Measurements from ENCODE around the gene XAB2.

Gene XAB2

DNA sequence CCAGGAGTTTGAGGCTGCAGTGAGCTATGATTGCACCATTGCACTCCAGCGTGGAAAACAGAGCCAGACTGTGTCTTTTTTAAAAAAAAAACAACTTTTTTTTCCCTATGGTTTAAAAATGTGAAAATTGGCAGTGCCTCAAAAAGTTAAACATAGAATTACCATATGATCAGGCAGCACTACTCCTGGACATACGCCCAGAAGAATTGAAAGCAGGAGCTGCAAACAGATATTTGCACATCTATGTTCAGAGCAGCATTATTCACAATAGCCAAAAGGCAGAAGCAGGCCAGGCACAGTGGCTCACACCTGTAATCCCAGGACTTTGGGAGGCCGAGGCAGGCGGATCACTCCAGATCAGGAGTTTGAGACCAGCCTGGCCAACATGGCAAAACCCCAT lies 35.7 kb upstream of the XAB2 start:
- peak; percentile 89 for DNase-seq (ENCODE audit: low read depth)
- no peak overlapping the region for H3K4me3 ChIP-seq (ENCODE audit: low read length)
- H3K36me3 ChIP-seq (ENCODE audit: control insufficient read depth, insufficient read depth, low read length, severe bottlenecking) = no peaks in the 10 kb centered on the region
- H3K27me3 ChIP-seq (replicated peaks; ENCODE audit: control insufficient read depth, insufficient read depth, low read length) = peaks cover 40% of the 10 kb centered on the region
- no peaks in the 10 kb centered on the region for H3K9me3 ChIP-seq (ENCODE audit: control insufficient read depth, low read length)
- no peaks in the 10 kb centered on the region for H3K4me1 ChIP-seq (ENCODE audit: control insufficient read depth, insufficient read depth, low read length)
- H3K9ac ChIP-seq (ENCODE audit: low read length) = no peak overlapping the region

DNA sequence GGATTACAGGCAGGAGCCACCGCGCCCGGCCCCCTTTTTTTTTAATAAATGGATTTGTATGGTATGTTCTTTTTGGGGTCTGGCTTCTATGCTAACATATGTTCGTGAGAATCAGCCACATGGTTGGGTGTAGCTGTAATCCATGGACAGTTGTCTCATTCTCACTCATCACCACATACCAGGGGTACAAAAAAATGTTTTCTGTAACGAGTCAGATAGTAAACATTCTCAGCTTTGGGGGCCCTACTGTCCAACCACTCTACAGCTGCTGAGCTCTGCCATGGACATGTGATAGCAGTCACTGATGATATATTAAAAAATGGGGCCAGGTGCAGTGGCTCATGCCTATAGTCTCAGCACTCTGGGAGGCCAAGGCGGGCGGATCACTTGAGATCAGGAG lies 34.4 kb upstream of the XAB2 start:
- DNase-seq (ENCODE audit: low read depth) = no peak
- H3K9me3 ChIP-seq (ENCODE audit: control insufficient read depth, low read length) = no peaks in the 10 kb centered on the region
- peaks cover 33% of the 10 kb centered on the region for H3K27me3 ChIP-seq (replicated peaks; ENCODE audit: control insufficient read depth, insufficient read depth, low read length)
- no peaks in the 10 kb centered on the region for H3K36me3 ChIP-seq (ENCODE audit: control insufficient read depth, insufficient read depth, low read length, severe bottlenecking)
- no peak overlapping the region for H3K9ac ChIP-seq (ENCODE audit: low read length)
- no peaks in the 10 kb centered on the region for H3K4me1 ChIP-seq (ENCODE audit: control insufficient read depth, insufficient read depth, low read length)
- no peak overlapping the region for H3K4me3 ChIP-seq (ENCODE audit: low read length)

DNA sequence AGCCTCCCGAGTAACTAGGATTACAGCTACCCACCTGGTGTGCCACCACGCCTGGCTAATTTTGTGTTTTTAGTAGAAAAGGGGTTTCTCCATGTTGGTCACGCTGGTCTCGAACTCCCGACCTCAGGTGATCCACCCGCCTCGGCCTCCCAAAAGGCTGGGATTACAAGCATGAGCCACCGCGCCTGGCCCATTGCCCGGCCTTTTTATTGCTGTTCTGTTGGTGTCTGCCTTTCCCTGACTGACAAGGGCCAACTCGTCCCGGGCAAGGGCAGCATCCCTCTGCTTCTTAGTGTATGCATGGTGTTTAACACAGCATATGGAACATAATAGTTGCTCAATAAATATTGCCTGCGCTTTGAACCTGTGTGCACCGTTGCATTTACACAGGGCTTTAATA lies 33.3 kb upstream of the XAB2 start:
- no peak overlapping the region for H3K9ac ChIP-seq (ENCODE audit: low read length)
- no peak for DNase-seq (ENCODE audit: low read depth)
- no peak overlapping the region for H3K4me3 ChIP-seq (ENCODE audit: low read length)
- H3K36me3 ChIP-seq (ENCODE audit: control insufficient read depth, insufficient read depth, low read length, severe bottlenecking) = no peaks in the 10 kb centered on the region
- H3K4me1 ChIP-seq (ENCODE audit: control insufficient read depth, insufficient read depth, low read length) = no peaks in the 10 kb centered on the region
- no peaks in the 10 kb centered on the region for H3K9me3 ChIP-seq (ENCODE audit: control insufficient read depth, low read length)
- H3K27me3 ChIP-seq (replicated peaks; ENCODE audit: control insufficient read depth, insufficient read depth, low read length) = peaks cover 38% of the 10 kb centered on the region

DNA sequence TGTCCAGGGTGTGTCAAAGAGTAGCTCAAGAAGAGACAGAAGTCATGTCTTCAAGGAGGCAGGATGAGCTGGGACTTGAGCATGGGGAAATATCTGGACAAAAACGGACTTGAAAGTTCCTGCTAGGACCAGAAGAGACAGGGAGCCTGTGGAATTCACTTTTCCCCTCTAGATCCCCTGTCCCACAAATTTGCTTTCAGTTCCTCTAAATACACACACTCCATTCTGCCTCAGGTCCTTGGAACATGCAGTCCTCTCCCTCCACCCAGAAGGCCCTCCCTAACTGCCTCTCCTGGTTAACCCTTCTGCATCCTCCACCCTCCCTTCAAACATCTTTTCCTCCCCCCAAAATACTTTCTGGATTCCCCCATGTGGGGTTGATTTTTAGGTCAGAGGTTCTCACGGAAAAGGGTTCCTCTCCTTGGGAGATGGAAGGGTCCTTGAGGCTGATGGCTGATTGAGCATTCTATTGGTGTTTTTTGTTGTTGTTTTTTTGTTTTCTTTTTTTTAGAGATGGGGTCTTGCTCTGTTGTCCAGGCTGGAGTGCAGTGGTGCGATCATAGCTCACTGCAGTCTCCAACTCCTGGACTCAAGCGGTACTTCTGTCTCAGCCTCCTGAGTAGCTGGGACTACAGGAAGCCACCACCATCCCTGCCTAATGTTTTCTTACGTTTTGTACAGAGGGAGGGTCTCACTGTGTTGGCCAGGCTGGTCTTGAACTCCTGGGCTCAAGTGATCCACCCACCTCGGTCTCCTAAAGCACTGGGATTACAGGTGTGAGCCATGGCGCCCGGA lies 32.6 kb upstream of the XAB2 start:
- H3K27me3 ChIP-seq (replicated peaks; ENCODE audit: control insufficient read depth, insufficient read depth, low read length) = peaks cover 37% of the 10 kb centered on the region

DNA sequence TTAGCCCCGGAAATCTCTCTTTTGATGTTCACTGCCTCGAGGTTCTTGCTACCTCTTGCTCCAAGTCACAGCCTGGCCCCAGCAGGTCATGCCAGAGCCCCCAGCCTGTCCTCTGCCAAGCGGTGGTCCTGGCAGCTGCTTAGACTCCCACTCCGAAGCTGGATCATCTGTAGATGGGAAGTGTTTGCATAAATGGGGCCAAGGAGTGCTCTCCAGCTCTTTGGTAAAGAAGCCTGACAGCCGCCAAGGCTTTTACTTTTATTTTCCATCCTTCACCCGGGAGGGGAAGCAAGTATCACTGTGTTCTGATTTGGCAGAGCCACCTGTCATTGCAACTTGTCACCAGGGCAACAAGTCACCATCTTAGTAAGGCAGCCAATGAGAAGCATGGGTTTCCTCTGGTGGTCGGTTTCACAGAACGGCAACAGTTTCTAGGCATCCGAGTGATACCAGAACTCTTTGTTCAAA lies 28.9 kb upstream of the XAB2 start:
- Histone ChIP-seq H3K4me3 (ENCODE audit: low read length) (no peak overlapping the region), H3K9me3 (ENCODE audit: control insufficient read depth, low read length) (no peaks in the 10 kb centered on the region), H3K9ac (ENCODE audit: low read length) (no peak overlapping the region), H3K27me3 (replicated peaks; ENCODE audit: control insufficient read depth, insufficient read depth, low read length) (peaks cover 24% of the 10 kb centered on the region), H3K4me1 (ENCODE audit: control insufficient read depth, insufficient read depth, low read length) (peaks cover 4% of the 10 kb centered on the region), H3K36me3 (ENCODE audit: control insufficient read depth, insufficient read depth, low read length, severe bottlenecking) (no peaks in the 10 kb centered on the region)
- DNase-seq (ENCODE audit: low read depth) = no peak

More for the DNA sequence above, 32.6 kb upstream of the XAB2 start:
- peaks cover 4% of the 10 kb centered on the region for H3K4me1 ChIP-seq (ENCODE audit: control insufficient read depth, insufficient read depth, low read length)
- no peaks in the 10 kb centered on the region for H3K9me3 ChIP-seq (ENCODE audit: control insufficient read depth, low read length)
- H3K36me3 ChIP-seq (ENCODE audit: control insufficient read depth, insufficient read depth, low read length, severe bottlenecking) = no peaks in the 10 kb centered on the region
- no peak overlapping the region for H3K9ac ChIP-seq (ENCODE audit: low read length)
- no peak overlapping the region for H3K4me3 ChIP-seq (ENCODE audit: low read length)
- no peak for DNase-seq (ENCODE audit: low read depth)

DNA sequence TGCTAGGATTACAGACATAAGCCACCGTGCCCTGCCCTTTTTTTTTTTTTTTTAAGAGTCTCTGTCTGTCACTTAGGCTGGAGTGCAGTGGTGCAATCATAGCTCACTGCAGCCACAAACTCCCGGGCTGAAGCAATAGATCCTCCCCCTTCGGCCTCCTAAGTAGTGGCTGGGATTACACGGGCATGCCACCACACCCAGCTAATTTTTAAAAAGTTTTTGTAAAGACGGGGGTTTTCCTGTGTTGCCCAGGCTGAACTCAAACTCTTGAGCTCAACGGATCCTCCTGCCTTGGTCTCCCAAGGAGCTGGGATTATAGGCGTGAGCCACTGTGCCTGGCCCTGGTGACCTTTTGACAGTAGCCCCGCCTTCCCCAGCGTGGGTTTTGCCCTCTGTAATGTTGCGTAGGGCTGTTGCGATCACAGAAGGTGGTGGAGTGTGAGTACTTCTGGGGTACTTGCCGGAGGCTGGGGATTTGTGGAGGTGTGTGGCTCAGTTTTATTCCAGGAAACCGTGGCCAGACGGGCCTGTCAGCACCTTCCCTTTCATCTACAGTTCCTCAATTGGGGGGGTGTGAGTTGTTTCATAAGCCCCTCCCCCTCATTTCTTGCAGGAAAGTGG lies 27.9 kb upstream of the XAB2 start:
- Histone ChIP-seq H3K4me3 (ENCODE audit: low read length) (no peak overlapping the region), H3K36me3 (ENCODE audit: control insufficient read depth, insufficient read depth, low read length, severe bottlenecking) (no peaks in the 10 kb centered on the region), H3K9me3 (ENCODE audit: control insufficient read depth, low read length) (no peaks in the 10 kb centered on the region), H3K4me1 (ENCODE audit: control insufficient read depth, insufficient read depth, low read length) (peaks cover 6% of the 10 kb centered on the region), H3K27me3 (replicated peaks; ENCODE audit: control insufficient read depth, insufficient read depth, low read length) (peaks cover 20% of the 10 kb centered on the region), H3K9ac (ENCODE audit: low read length) (no peak overlapping the region)
- peak; percentile 50 for DNase-seq (ENCODE audit: low read depth)

DNA sequence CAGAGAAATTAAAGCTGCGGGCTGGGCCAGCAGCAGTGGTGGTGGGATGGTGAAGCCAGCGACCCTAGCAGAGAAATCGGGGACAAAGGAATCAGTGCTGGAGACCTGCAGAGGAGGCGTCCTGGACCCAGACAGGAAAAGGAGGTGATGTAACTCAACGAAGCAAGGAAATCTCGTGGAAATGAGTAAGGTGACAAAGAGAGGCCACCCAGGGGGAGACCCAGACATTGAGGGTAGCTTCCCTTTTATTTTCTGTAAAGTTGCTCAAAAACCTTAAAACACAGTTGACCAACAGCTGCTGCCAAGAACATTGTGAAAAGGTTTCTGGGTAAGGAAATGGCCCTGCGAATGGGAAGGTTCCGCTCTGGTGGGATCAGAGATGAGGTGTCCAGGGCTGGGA lies 26.2 kb upstream of the XAB2 start:
- Histone ChIP-seq H3K4me3 (ENCODE audit: low read length) (no peak overlapping the region), H3K27me3 (replicated peaks; ENCODE audit: control insufficient read depth, insufficient read depth, low read length) (peaks cover 16% of the 10 kb centered on the region), H3K4me1 (ENCODE audit: control insufficient read depth, insufficient read depth, low read length) (peaks cover 7% of the 10 kb centered on the region), H3K36me3 (ENCODE audit: control insufficient read depth, insufficient read depth, low read length, severe bottlenecking) (no peaks in the 10 kb centered on the region), H3K9me3 (ENCODE audit: control insufficient read depth, low read length) (no peaks in the 10 kb centered on the region), H3K9ac (ENCODE audit: low read length) (no peak overlapping the region)
- no peak for DNase-seq (ENCODE audit: low read depth)

DNA sequence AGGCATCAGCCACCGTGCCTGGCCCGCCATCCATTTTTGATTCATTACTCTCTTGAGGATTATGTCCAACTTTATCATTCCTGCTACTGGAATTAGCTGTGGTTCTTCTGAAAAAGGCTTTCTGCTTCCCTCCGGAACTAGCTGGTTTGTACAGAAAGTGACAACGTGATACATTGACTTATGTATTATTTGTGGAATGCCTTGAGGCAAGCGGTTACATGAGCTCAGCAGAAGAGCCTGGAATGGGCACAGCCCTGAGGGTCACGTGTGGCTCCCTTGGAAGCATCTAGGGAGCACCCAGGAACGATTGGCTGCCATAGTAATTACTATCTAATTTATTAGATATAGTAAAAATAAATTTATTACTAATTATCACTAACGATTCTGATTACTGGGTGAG lies 25.1 kb upstream of the XAB2 start:
- Histone ChIP-seq H3K4me3 (ENCODE audit: low read length) (no peak overlapping the region), H3K4me1 (ENCODE audit: control insufficient read depth, insufficient read depth, low read length) (peaks cover 8% of the 10 kb centered on the region), H3K9me3 (ENCODE audit: control insufficient read depth, low read length) (no peaks in the 10 kb centered on the region), H3K36me3 (ENCODE audit: control insufficient read depth, insufficient read depth, low read length, severe bottlenecking) (no peaks in the 10 kb centered on the region), H3K9ac (ENCODE audit: low read length) (no peak overlapping the region), H3K27me3 (replicated peaks; ENCODE audit: control insufficient read depth, insufficient read depth, low read length) (peaks cover 14% of the 10 kb centered on the region)
- peak; percentile 18 for DNase-seq (ENCODE audit: low read depth)

DNA sequence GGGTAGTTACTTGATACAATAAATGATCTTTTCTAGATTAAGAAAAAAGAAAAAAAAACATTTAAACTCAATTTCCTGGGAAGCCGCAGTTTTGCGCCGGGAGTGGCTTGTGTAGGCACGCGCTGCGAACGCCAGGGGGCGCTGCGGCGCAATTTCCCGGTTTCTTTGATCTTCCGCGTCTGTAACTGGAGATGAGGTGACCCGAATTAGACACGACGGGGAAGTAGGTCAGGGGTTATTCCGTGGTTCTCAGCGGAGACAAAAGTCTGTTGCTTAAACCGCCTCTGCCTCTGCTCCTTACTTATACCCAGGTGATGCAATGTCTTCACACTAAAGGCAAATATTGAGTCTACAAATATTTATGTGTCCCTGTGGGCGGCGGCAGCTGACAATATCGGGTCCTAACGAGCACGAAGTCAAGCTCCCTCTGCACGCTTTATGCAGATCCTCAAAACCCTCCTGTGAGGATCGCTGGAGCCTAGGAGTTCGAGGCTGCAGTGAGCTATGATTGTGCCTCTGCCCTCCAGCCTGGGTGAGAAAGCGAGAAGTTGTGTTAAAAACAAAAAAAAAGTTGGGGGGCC lies 22.8 kb upstream of the XAB2 start:
- peaks cover 7% of the 10 kb centered on the region for H3K4me1 ChIP-seq (ENCODE audit: control insufficient read depth, insufficient read depth, low read length)
- no peak overlapping the region for H3K9ac ChIP-seq (ENCODE audit: low read length)
- H3K36me3 ChIP-seq (ENCODE audit: control insufficient read depth, insufficient read depth, low read length, severe bottlenecking) = no peaks in the 10 kb centered on the region
- peaks cover 4% of the 10 kb centered on the region for H3K27me3 ChIP-seq (replicated peaks; ENCODE audit: control insufficient read depth, insufficient read depth, low read length)
- H3K4me3 ChIP-seq (ENCODE audit: low read length) = peak overlapping the region; percentile 25
- DNase-seq (ENCODE audit: low read depth) = peak; percentile 89
- no peaks in the 10 kb centered on the region for H3K9me3 ChIP-seq (ENCODE audit: control insufficient read depth, low read length)

DNA sequence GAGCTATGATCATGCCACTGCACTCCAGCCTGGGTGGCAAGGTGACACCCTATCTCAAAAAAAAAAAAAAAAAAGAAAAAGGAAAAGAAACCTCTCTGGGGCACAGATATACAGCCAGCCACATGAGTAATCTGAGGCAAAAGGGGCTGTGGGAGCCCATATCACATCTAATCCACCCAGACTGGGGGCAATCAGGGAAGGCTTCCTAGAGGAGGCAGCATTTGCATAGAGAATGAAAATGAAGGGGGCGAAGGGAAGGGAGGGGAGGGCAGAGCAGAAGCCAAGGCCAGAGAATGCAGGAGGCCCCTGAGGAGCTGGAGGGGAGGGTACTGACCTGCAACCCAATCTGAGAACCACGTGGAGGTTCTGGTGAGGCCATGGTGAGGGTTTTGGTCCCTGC lies 20.8 kb upstream of the XAB2 start:
- no peak overlapping the region for H3K4me3 ChIP-seq (ENCODE audit: low read length)
- H3K4me1 ChIP-seq (ENCODE audit: control insufficient read depth, insufficient read depth, low read length) = peaks cover 11% of the 10 kb centered on the region
- DNase-seq (ENCODE audit: low read depth) = no peak
- H3K36me3 ChIP-seq (ENCODE audit: control insufficient read depth, insufficient read depth, low read length, severe bottlenecking) = no peaks in the 10 kb centered on the region
- peaks cover 13% of the 10 kb centered on the region for H3K27me3 ChIP-seq (replicated peaks; ENCODE audit: control insufficient read depth, insufficient read depth, low read length)
- H3K9ac ChIP-seq (ENCODE audit: low read length) = no peak overlapping the region
- H3K9me3 ChIP-seq (ENCODE audit: control insufficient read depth, low read length) = no peaks in the 10 kb centered on the region

DNA sequence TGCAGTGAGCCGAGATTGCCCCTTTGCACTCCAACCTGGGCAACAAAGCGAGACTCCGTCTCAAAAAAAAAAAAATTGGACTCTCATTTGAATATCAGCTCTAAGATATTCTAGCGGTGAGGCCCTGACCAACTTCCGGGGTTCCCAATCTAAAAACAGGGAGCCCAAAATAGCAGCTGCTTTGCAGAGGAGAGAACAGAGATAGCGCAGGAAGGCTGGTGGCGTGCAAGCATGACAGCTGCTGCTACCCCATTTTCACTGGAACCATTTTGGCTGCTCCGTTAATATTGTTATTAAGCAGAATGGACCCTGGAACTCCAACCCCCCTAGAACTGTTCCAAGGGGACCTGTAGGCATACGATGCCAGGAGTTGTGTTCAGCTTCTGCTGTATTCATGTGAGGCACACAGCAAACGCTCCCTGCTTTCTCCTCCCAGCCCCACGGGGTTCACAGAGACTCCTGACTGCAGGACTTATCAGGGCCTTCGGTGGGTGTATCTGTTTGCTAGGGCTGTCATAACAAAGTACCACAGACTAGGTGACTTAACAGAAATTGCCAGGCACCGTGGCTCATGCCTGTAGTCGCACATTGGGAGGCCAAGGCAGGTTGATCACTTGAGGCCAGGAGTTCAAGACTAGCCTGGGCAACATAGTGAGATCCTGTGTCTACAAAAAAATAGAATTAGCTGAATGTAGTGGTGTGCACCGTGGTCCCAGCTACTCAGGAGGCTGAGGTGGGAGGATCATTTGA lies 19.1 kb upstream of the XAB2 start:
- Histone ChIP-seq H3K4me3 (ENCODE audit: low read length) (no peak overlapping the region), H3K4me1 (ENCODE audit: control insufficient read depth, insufficient read depth, low read length) (peaks cover 12% of the 10 kb centered on the region), H3K36me3 (ENCODE audit: control insufficient read depth, insufficient read depth, low read length, severe bottlenecking) (no peaks in the 10 kb centered on the region), H3K9ac (ENCODE audit: low read length) (no peak overlapping the region), H3K9me3 (ENCODE audit: control insufficient read depth, low read length) (no peaks in the 10 kb centered on the region), H3K27me3 (replicated peaks; ENCODE audit: control insufficient read depth, insufficient read depth, low read length) (peaks cover 13% of the 10 kb centered on the region)
- no peak for DNase-seq (ENCODE audit: low read depth)
